OCI-LY7 (cell line): ENCODE data around the gene TTC28.

Experiments used
- EZH2phosphoT487 ChIP-seq: fragments of 200-600 bp; sonication (generic); IDR thresholded peaks from 2 replicates; pipeline ENCODE4 v1.6.1; 2018; ENCODE audit warnings: low read depth, borderline replicate concordance, mild to moderate bottlenecking, mixed run types, antibody characterized with exemption, low read length, moderate library complexity, mixed read lengths
- TF ChIP-seq, protein P1 (sequence below): fragments of 200-600 bp; sonication (generic); conservative IDR thresholded peaks from 2 replicates; pipeline ENCODE4 v1.5.1; 2014; ENCODE audit warnings: mild to moderate bottlenecking, antibody characterized with exemption, low read length, moderate library complexity, mixed read lengths

DNA sequence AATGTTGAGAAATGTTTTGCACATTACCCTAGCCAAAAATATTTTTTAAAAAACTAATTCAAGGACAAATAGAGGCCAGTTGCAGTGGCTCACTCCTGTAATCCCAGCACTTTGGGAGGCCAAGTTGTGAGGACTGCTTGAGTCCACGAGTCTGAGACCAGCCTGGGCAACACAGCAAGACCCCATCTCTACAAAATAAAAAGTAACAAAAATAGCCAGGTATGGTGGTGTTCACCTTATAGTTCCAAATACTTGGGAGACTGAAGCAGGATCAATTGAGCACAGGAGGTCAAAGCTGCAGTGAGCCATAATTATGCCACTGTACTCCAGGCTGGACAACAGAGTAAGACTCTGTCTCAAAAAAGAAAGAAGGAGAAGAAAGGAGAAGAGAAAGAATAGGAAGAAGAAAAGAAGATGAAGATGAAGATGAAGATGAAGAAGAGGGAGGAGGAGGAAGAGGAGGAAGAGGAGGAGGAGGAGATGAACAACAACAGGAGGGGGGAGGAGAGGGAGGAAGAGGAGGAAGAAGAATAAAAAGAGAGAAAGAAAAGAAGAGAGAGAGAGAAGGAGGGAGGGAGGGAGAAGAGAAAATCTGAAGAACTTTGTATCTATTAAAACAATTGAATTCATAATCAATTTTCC is 136.5 kb downstream of the TTC28 start:
- TF ChIP-seq, protein P1, sequence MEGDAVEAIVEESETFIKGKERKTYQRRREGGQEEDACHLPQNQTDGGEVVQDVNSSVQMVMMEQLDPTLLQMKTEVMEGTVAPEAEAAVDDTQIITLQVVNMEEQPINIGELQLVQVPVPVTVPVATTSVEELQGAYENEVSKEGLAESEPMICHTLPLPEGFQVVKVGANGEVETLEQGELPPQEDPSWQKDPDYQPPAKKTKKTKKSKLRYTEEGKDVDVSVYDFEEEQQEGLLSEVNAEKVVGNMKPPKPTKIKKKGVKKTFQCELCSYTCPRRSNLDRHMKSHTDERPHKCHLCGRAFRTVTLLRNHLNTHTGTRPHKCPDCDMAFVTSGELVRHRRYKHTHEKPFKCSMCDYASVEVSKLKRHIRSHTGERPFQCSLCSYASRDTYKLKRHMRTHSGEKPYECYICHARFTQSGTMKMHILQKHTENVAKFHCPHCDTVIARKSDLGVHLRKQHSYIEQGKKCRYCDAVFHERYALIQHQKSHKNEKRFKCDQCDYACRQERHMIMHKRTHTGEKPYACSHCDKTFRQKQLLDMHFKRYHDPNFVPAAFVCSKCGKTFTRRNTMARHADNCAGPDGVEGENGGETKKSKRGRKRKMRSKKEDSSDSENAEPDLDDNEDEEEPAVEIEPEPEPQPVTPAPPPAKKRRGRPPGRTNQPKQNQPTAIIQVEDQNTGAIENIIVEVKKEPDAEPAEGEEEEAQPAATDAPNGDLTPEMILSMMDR, result no peak
- TF ChIP-seq EZH2phosphoT487, result no peak
